Neural crest cell (in vitro differentiated cells): ENCODE data around the gene STARD3NL. TPM values are rescaled to one million over a fixed set of nuclear protein-coding genes. Genes with fewer than 3 reads are reported as not detected.

Source experiments
- DNase-seq: peaks from one replicate; pipeline ENCODE4 v3.0.0; 2021; ENCODE audit warnings: low read depth, mixed read lengths, low spot score
- H3K27ac Mint-ChIP-seq: one replicate; pipeline ENCODE4 v1.8.0; 2021; ENCODE audit warnings: mild to moderate bottlenecking, mixed read lengths; ENCODE audit not compliant: unreplicated experiment
- H3K27me3 Mint-ChIP-seq: 2 replicates; pipeline ENCODE4 v1.8.0; 2021; ENCODE audit warnings: low read depth, mild to moderate bottlenecking, mixed read lengths
- H3K36me3 Mint-ChIP-seq: 2 replicates; pipeline ENCODE4 v1.8.0; 2021; ENCODE audit warnings: low read depth, mild to moderate bottlenecking, mixed read lengths
- H3K4me1 Mint-ChIP-seq: 2 replicates; pipeline ENCODE4 v1.8.0; 2021; ENCODE audit warnings: mixed read lengths
- H3K4me3 Mint-ChIP-seq: one replicate; pipeline ENCODE4 v1.8.0; 2021; ENCODE audit warnings: mild to moderate bottlenecking, mixed read lengths
- H3K9me3 Mint-ChIP-seq: 2 replicates; pipeline ENCODE4 v1.8.0; 2021; ENCODE audit warnings: mixed read lengths
- total RNA-seq: library from RNA; stranded (reverse); gene quantifications from 2 replicates; pipeline ENCODE4 v1.2.1, GENCODE V29; 2021
- TF ChIP-seq, protein P1 (sequence below): fragments of 200-600 bp; sonication (generic); conservative IDR thresholded peaks from 2 replicates; pipeline ENCODE4 v1.5.0; 2021; ENCODE audit warnings: antibody characterized with exemption, mild to moderate bottlenecking

Gene STARD3NL
- total RNA-seq, 1 donor from 2014 or later = 62.4 TPM

DNA sequence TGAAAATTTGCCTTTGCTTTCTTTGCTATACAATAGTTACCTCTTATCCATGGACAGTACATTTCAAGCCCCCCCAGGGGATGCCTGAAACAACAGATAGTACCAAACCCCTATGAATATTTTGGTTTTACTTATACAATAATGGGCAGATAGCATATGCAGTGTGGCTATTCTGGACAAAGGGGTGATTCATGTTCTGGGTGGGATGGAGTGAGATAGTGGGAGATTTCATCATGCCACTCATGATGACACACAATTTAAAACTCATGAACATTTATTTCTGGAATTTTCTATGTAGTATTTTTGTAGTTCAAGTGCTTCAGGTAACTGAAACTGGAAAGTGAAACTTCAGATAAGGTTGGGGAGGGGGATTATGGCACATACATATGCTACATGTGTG is 12.0 kb downstream of the STARD3NL start:
- Mint-ChIP-seq H3K4me1 (peaks cover 39% of the 10 kb centered on the region), H3K27ac (no peak overlapping the region), H3K4me3 (no peak overlapping the region), H3K9me3 (peaks cover 2% of the 10 kb centered on the region), H3K27me3 (no peaks in the 10 kb centered on the region), H3K36me3 (peaks cover 23% of the 10 kb centered on the region)
- no peak for DNase-seq
- TF ChIP-seq, protein P1, sequence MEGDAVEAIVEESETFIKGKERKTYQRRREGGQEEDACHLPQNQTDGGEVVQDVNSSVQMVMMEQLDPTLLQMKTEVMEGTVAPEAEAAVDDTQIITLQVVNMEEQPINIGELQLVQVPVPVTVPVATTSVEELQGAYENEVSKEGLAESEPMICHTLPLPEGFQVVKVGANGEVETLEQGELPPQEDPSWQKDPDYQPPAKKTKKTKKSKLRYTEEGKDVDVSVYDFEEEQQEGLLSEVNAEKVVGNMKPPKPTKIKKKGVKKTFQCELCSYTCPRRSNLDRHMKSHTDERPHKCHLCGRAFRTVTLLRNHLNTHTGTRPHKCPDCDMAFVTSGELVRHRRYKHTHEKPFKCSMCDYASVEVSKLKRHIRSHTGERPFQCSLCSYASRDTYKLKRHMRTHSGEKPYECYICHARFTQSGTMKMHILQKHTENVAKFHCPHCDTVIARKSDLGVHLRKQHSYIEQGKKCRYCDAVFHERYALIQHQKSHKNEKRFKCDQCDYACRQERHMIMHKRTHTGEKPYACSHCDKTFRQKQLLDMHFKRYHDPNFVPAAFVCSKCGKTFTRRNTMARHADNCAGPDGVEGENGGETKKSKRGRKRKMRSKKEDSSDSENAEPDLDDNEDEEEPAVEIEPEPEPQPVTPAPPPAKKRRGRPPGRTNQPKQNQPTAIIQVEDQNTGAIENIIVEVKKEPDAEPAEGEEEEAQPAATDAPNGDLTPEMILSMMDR = no peak

DNA sequence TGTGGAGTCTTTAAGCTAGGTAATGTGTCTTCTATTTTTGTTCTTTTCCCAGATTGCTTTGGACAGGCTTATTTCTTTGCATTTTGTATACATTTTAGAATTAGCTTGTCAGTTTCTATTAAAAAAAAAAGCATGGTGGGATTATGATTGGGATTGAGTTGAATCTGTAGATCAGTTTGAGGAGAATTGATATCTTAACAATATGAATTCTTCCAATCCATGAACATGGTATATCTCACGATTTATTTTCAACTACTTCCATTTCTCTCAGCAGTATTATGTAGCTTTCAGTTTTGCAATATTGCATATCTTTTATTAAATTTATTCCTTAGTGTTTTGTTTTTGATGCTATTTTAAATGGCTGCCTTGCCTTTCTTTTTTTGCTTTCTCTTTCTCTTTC is 13.7 kb downstream of the STARD3NL start:
- Mint-ChIP-seq H3K36me3 (peaks cover 20% of the 10 kb centered on the region), H3K27ac (no peak overlapping the region), H3K27me3 (no peaks in the 10 kb centered on the region), H3K9me3 (peaks cover 2% of the 10 kb centered on the region), H3K4me3 (no peak overlapping the region), H3K4me1 (peaks cover 29% of the 10 kb centered on the region)
- no peak for DNase-seq
- TF ChIP-seq, protein P1 = no peak

DNA sequence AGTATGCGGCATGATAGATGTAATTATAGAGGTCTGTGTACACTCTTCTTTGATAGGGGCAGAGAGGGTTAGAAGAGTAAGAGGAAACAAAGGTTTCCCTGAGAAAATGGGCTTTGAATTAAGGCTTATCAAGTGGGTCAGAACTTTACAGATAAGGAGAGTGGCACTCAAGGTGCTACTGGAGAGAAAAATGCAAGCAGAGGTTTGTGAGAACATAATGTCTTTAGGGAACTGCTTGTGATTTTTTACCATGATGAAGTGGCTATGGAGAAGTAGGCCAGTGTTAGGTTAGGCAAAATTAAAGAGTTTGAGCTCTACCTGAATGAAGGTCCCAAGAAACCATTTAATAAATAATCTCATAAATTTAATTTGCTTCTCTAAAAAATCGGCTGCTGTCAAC is 14.3 kb downstream of the STARD3NL start:
- TF ChIP-seq, protein P1 = no peak
- Mint-ChIP-seq H3K9me3 (peaks cover 2% of the 10 kb centered on the region), H3K4me1 (peaks cover 25% of the 10 kb centered on the region), H3K4me3 (no peak overlapping the region), H3K36me3 (peaks cover 20% of the 10 kb centered on the region), H3K27me3 (no peaks in the 10 kb centered on the region), H3K27ac (no peak overlapping the region)
- DNase-seq = no peak

DNA sequence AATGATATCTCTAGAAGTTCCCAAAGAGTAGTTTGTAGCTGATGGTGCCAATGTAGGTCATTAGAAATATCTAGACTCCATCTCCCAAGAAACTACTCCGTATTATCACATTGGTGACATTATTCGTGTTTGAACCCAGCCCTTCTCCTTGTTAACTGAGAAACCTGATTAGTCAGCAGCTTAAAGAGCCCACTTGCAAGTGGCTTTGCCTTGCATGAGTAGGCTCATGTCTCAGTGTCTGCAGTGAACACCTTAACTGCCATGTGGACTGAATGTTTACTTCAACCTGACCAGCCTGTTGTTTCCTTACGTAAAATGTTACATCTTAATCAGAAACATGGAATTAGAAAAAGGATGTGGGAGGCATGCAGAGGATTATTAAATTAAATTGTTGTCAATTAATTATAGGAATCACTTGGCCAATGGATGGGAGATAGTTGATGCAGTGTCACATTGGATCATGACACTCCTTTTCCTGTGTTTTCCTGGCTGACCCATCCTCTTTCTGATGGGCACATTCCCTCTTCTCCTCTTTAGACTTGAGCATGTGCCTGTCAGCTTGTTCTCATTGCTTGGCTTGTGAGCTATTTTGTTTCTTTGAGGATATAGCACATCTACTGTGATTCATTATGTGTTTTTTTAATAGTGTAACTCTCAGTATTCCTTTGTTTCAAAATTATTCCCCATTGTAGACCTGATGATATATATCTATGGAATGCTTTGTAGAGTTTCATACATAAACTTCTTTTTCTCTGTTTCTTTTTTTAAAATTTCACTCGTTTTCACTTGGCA is 18.0 kb downstream of the STARD3NL start:
- H3K9me3 Mint-ChIP-seq = peaks cover 2% of the 10 kb centered on the region
- H3K27ac Mint-ChIP-seq = no peak overlapping the region
- peaks cover 20% of the 10 kb centered on the region for H3K4me1 Mint-ChIP-seq
- TF ChIP-seq, protein P1 = no peak
- no peaks in the 10 kb centered on the region for H3K27me3 Mint-ChIP-seq
- H3K4me3 Mint-ChIP-seq = no peak overlapping the region
- H3K36me3 Mint-ChIP-seq = peaks cover 19% of the 10 kb centered on the region
- DNase-seq = no peak

DNA sequence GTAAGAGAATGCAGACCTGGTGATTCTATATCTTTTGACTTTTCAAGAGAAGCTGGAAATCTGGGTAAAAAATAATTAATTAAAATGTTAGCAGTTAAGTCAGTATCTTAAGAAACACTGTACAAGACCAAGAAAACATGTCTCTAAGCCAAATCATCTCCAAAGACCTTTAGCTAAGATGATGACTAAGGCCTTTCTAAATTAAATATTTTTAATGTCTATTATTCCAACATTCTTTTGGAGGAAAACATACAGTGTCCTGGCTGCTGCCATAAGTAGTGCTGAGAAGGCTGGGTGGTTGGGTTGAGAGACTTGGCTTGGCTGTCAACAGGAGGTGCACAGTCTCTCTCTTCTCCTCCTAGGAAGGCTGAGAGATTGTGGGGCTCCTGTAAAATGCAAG is 20.3 kb downstream of the STARD3NL start:
- H3K27ac Mint-ChIP-seq = no peak overlapping the region
- peaks cover 20% of the 10 kb centered on the region for H3K4me1 Mint-ChIP-seq
- H3K4me3 Mint-ChIP-seq = no peak overlapping the region
- peaks cover 14% of the 10 kb centered on the region for H3K36me3 Mint-ChIP-seq
- TF ChIP-seq, protein P1 = no peak
- no peaks in the 10 kb centered on the region for H3K27me3 Mint-ChIP-seq
- DNase-seq = no peak
- peaks cover 4% of the 10 kb centered on the region for H3K9me3 Mint-ChIP-seq
